Measurements from ENCODE around the gene ZGLP1. TPM values are rescaled to one million over a fixed set of nuclear protein-coding genes. Genes with fewer than 3 reads are reported as not detected.

Gene ZGLP1
- total RNA-seq, 1 experiment from 2014 or later, result 5.0 TPM

- Histone ChIP-seq H3K4me3 (replicated peaks in 1 of 2; ENCODE audit: low read depth in 1 of 2, low read length in 2 of 2) (no peak overlapping the region), H3K79me2 (ENCODE audit: insufficient read depth, low read length) (peaks cover 14% of the 10 kb centered on the region; the same call in 1 of the 2 replicates), H3K9ac (ENCODE audit: low read length) (no peak overlapping the region), H3K4me1 (ENCODE audit: control insufficient read depth in 1 of 2, insufficient read depth in 2 of 2, low read length in 2 of 2) (peaks cover 9 to 27% of the 10 kb centered on the region in 2 experiments), H3K27me3 (ENCODE audit: insufficient read depth, low read length) (no peaks in the 10 kb centered on the region), H3K27ac (ENCODE audit: low read depth, low read length) (no peak overlapping the region), H3K9me3 (ENCODE audit: control insufficient read depth in 1 of 2, insufficient read depth in 1 of 2, low read depth in 1 of 2, low read length in 2 of 2) (no peaks in the 10 kb centered on the region), H3K4me2 (ENCODE audit: low read length) (no peak overlapping the region), H3K36me3 (ENCODE audit: control insufficient read depth in 1 of 2, insufficient read depth in 2 of 2, low read length in 2 of 2) (peaks cover 2 to 23% of the 10 kb centered on the region in 2 experiments; a peak in 2 of 4 replicates), H4K20me1 (ENCODE audit: insufficient read depth) (no peaks in the 10 kb centered on the region), H2AFZ (ENCODE audit: low read depth, low read length, poor library complexity, severe bottlenecking) (no peak overlapping the region), H3K9me2 (ENCODE audit: insufficient read depth) (no peaks in the 10 kb centered on the region)
- POLR2A ChIA-PET, result no interaction called here
- no TSS peak for BruUV-seq (replicated peaks)
- RAD21 ChIA-PET (ENCODE audit: low non-redundant PET in 1 of 2, low total read pairs in 2 of 2, uncharacterized antibody in 2 of 2, unreplicated experiment in 2 of 2), result no interaction called here
- no peak for DNase-seq (ENCODE audit: low read depth, low spot score)
- TF ChIP-seq EZH2phosphoT487 (IDR thresholded peaks at IDR 0.05; ENCODE audit: borderline replicate concordance), result no peak
- TF ChIP-seq MAX (IDR thresholded peaks at IDR 0.05), result no peak
- TF ChIP-seq ZNF274 (IDR thresholded peaks at IDR 0.05; ENCODE audit: low read depth, low read length), result no peak
- TF ChIP-seq CTCF (IDR thresholded peaks at IDR 0.05 in 2 of 3, conservative IDR thresholded peaks at IDR 0.05 in 1 of 3; ENCODE audit: borderline replicate concordance in 1 of 3, insufficient read depth in 1 of 3, low read depth in 2 of 3, low read length in 2 of 3), result no peak
- no peak for TF ChIP-seq CEBPB (IDR thresholded peaks at IDR 0.05; ENCODE audit: low read depth)
- no peak for TF ChIP-seq POLR2AphosphoS5 (IDR thresholded peaks at IDR 0.05; ENCODE audit: low read depth, low read length)
- TF ChIP-seq TCF7L2 (IDR thresholded peaks at IDR 0.05; ENCODE audit: borderline replicate concordance, extremely low read depth, insufficient read depth, insufficient read length), result no peak
- TF ChIP-seq ELF1 (IDR thresholded peaks at IDR 0.05; ENCODE audit: borderline replicate concordance, low read depth), result no peak
- TF ChIP-seq REST (IDR thresholded peaks at IDR 0.05; ENCODE audit: low read depth), result no peak
- TF ChIP-seq SP1 (IDR thresholded peaks at IDR 0.05; ENCODE audit: low read depth), result no peak
- no peak for TF ChIP-seq ZFX (IDR thresholded peaks at IDR 0.05)
- no peak for TF ChIP-seq EZH2 (IDR thresholded peaks at IDR 0.05)
- no peak for TF ChIP-seq RAD21 (IDR thresholded peaks at IDR 0.05; ENCODE audit: low read depth)
- no peak for TF ChIP-seq CBX3 (IDR thresholded peaks at IDR 0.05; ENCODE audit: low read depth)
- TF ChIP-seq SRF (IDR thresholded peaks at IDR 0.05; ENCODE audit: low read depth), result no peak
- no peak for TF ChIP-seq YY1 (IDR thresholded peaks at IDR 0.05; ENCODE audit: extremely low read depth, insufficient replicate concordance, low read depth, low read length)
- no peak for TF ChIP-seq FOSL1 (IDR thresholded peaks at IDR 0.05; ENCODE audit: low read depth)
- no peak for TF ChIP-seq ZBTB33 (IDR thresholded peaks at IDR 0.05; ENCODE audit: extremely low read depth, insufficient replicate concordance, low read length)
- TF ChIP-seq JUND (IDR thresholded peaks at IDR 0.05), result no peak
- no peak for TF ChIP-seq POLR2A (IDR thresholded peaks at IDR 0.05; ENCODE audit: borderline replicate concordance, extremely low read depth, insufficient read depth, insufficient read length)
- CTCF ChIA-PET, result no interaction called here
- no peak for ATAC-seq
- intact Hi-C loops (cut with micrococcal nuclease), result no loop called here
These were observed 14.2 kb downstream of the ZGLP1 start for GRCh38 chr19:10295305-10295846.

All from HCT116 (cell line).